Measurements from ENCODE around the gene OXGR1. TPM values are rescaled to one million over a fixed set of nuclear protein-coding genes. Genes with fewer than 3 reads are reported as not detected.

The OXGR1 gene
- total and polyA plus RNA-seq, 2 donors (not counting 3 experiments of a cell fraction or from before 2014, with no cell fraction given) = not detected

- H3K9me3 ChIP-seq (replicated peaks; ENCODE audit: control insufficient read depth, insufficient read depth, low read length) = no peaks in the 10 kb centered on the region
- no peaks in the 10 kb centered on the region for H3K4me1 ChIP-seq (ENCODE audit: control insufficient read depth, extremely low read depth, insufficient read depth, low read length)
- no peaks in the 10 kb centered on the region for H4K20me1 ChIP-seq (replicated peaks; ENCODE audit: control insufficient read depth, extremely low read depth, insufficient read depth, low read length)
- no peak for TF ChIP-seq JUN (IDR thresholded peaks at IDR 0.05; ENCODE audit: borderline replicate concordance, insufficient read depth, insufficient read length, low read depth)
- no peak for TF ChIP-seq EZH2 (IDR thresholded peaks at IDR 0.05; ENCODE audit: borderline replicate concordance, low read depth, low read length, severe bottlenecking)
- TF ChIP-seq FOS (IDR thresholded peaks at IDR 0.05; ENCODE audit: borderline replicate concordance, insufficient read depth, low read length) = no peak
- no peak for TF ChIP-seq MYC (IDR thresholded peaks at IDR 0.05; ENCODE audit: low read depth, low read length)
- TF ChIP-seq MAX (IDR thresholded peaks at IDR 0.05; ENCODE audit: insufficient read depth, insufficient read length) = no peak
- TF ChIP-seq GATA2 (IDR thresholded peaks at IDR 0.05; ENCODE audit: insufficient read depth, insufficient read length, low read depth, low read length) = no peak
- TF ChIP-seq POLR2A (IDR thresholded peaks at IDR 0.05; ENCODE audit: low read depth, low read length) = no peak
- TF ChIP-seq POLR2AphosphoS5 (IDR thresholded peaks at IDR 0.05; ENCODE audit: insufficient read depth, low read depth, low read length) = no peak
- no peak for TF ChIP-seq CTCF (IDR thresholded peaks at IDR 0.05; ENCODE audit: extremely low read depth in 1 of 2, insufficient read depth in 1 of 2, low read depth in 1 of 2, low read length in 2 of 2)
- no TSS peak for BruUV-seq (replicated peaks)
- no peaks in the 10 kb centered on the region for H3K9me1 ChIP-seq (replicated peaks; ENCODE audit: control insufficient read depth, extremely low read depth, insufficient read depth, low read length)
- H3K4me3 ChIP-seq (replicated peaks in 1 of 3; ENCODE audit: insufficient read depth in 1 of 3, low read depth in 1 of 3, low read length in 3 of 3) = no peak overlapping the region
- dilution Hi-C loops (cut with MboI; ENCODE audit: extremely low pct_ligation_motif_present, low sequenced_read_pairs) = no loop called here
- ChIA-PET CTCF (no interaction called here), POLR2A (no interaction called here)
- FAIRE-seq = no peak
- no peak overlapping the region for H3K9ac ChIP-seq (replicated peaks; ENCODE audit: extremely low read depth, insufficient read depth, low read length)
- intact Hi-C loops (cut with micrococcal nuclease) = no loop called here
- H3K36me3 ChIP-seq (ENCODE audit: control insufficient read depth in 2 of 2, extremely low read depth in 1 of 2, insufficient read depth in 2 of 2, low read length in 2 of 2) = no peaks in the 10 kb centered on the region
- DNase-seq (ENCODE audit: low read depth, low spot score) = no peak
- H3K27ac ChIP-seq (ENCODE audit: insufficient read depth, low read depth, low read length) = no peak overlapping the region
- no peaks in the 10 kb centered on the region for H3K79me2 ChIP-seq (ENCODE audit: control insufficient read depth, insufficient read depth, low read length)
- H2AFZ ChIP-seq (ENCODE audit: low read depth, low read length) = no peak overlapping the region
- H3K4me2 ChIP-seq (ENCODE audit: insufficient read depth, low read length) = no peak overlapping the region
- peaks cover 45 to 80% of the 10 kb centered on the region in 2 experiments for H3K27me3 ChIP-seq (ENCODE audit: control insufficient read depth in 2 of 2, insufficient read depth in 2 of 2, low read length in 2 of 2)
Measured at GRCh38 chr13:96994858-96995243, 575 bp upstream of the OXGR1 start.
